Measurements from ENCODE around the gene NRL. TPM values are rescaled to one million over a fixed set of nuclear protein-coding genes. Genes with fewer than 3 reads are reported as not detected.

The NRL gene
- total RNA-seq, 4 donors from 2014 or later, result 0.79 to 4.5 (median 3.3) TPM

DNA sequence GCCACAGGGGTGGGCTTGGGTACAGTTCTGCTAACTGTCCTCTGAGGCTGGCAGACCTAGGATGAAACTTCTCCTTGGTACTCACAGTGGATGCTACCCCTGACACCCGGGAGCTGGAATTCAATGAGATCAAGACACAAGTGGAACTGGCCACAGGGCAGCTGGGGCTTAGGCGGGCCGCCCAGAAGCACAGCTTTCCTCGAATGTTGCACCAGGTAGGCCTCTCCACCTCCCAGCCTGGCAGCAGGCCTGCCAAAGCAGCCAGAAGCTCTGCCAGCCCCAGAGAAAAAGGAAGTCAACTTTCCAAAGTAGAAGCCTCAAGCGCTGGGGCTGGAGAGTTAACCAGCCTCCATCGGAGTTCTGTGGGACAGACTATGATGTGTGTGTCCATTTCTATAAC, 2.4 kb upstream of the NRL start:
- no peak overlapping the region for H3K4me3 ChIP-seq
- H3K36me3 ChIP-seq, result peaks cover 11 to 57% (median 35%) of the 10 kb centered on the region in 3 donors
- no peaks in the 10 kb centered on the region for H3K9me3 ChIP-seq
- H3K27ac ChIP-seq, result no peak overlapping the region
- DNase-seq, result no peak
- TF ChIP-seq, protein P1, sequence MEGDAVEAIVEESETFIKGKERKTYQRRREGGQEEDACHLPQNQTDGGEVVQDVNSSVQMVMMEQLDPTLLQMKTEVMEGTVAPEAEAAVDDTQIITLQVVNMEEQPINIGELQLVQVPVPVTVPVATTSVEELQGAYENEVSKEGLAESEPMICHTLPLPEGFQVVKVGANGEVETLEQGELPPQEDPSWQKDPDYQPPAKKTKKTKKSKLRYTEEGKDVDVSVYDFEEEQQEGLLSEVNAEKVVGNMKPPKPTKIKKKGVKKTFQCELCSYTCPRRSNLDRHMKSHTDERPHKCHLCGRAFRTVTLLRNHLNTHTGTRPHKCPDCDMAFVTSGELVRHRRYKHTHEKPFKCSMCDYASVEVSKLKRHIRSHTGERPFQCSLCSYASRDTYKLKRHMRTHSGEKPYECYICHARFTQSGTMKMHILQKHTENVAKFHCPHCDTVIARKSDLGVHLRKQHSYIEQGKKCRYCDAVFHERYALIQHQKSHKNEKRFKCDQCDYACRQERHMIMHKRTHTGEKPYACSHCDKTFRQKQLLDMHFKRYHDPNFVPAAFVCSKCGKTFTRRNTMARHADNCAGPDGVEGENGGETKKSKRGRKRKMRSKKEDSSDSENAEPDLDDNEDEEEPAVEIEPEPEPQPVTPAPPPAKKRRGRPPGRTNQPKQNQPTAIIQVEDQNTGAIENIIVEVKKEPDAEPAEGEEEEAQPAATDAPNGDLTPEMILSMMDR (IDR thresholded peaks at IDR 0.05), result no peak
- no peak for TF ChIP-seq POLR2A (IDR thresholded peaks at IDR 0.05)
- intact Hi-C loops (cut with DNase I), result no loop called here
- peaks cover 12 to 28% (median 17%) of the 10 kb centered on the region in 3 donors for H3K4me1 ChIP-seq
- no peaks in the 10 kb centered on the region for H3K27me3 ChIP-seq
- 86 to 90% methylated on average over 2 to 4 of the region's 6 CpGs for WGBS, 2 donors

DNA sequence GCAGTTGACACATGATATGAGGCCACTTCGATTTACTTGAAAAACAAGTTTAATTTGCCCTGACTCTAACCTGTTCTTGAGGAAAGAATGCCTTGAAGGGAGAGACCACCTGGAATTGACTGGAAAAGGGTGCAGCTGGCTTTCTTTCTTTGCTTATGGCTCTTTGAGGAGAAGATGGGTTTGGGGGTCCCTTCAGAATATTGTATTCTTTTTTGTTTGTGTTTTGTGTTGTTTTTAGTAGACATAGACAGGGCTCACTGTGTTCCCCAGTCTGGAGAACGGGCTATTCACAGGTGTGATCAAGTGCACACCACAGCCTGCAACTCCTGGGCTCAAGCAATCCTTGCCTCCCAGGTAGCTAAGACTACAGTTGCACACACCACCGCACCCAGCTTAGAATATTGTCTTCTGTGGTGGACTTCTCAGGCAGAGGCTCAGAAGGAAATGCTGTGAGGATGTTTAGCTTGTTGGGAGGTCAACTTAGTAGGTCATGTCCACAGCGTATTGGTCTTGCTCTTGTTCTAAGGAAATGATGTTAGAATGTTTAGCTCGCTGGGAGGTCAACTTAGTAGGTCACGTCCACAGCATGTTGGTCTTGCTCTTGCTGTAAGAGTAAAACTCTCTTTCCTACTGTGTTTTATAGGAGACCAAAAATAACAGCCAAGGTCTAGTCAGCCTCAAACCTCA, 1.5 kb upstream of the NRL start:
- Histone ChIP-seq H3K27ac (peak overlapping the region in 3 of 4 donors; percentile 96 to 99 (median 99)), H3K36me3 (peaks cover 11 to 48% (median 28%) of the 10 kb centered on the region in 3 donors), H3K9me3 (no peaks in the 10 kb centered on the region), H3K27me3 (no peaks in the 10 kb centered on the region), H3K4me3 (peak overlapping the region; percentile 46 to 84 (median 68)), H3K4me1 (peaks cover 12 to 28% (median 17%) of the 10 kb centered on the region in 3 donors)
- no peak for DNase-seq
- intact Hi-C loops (cut with DNase I), result no loop called here
- 73 to 79% methylated on average over 5 to 6 of the region's 6 CpGs for WGBS, 2 donors
- no peak for TF ChIP-seq POLR2A (IDR thresholded peaks at IDR 0.05)
- TF ChIP-seq, protein P1 (IDR thresholded peaks at IDR 0.05), result no peak

DNA sequence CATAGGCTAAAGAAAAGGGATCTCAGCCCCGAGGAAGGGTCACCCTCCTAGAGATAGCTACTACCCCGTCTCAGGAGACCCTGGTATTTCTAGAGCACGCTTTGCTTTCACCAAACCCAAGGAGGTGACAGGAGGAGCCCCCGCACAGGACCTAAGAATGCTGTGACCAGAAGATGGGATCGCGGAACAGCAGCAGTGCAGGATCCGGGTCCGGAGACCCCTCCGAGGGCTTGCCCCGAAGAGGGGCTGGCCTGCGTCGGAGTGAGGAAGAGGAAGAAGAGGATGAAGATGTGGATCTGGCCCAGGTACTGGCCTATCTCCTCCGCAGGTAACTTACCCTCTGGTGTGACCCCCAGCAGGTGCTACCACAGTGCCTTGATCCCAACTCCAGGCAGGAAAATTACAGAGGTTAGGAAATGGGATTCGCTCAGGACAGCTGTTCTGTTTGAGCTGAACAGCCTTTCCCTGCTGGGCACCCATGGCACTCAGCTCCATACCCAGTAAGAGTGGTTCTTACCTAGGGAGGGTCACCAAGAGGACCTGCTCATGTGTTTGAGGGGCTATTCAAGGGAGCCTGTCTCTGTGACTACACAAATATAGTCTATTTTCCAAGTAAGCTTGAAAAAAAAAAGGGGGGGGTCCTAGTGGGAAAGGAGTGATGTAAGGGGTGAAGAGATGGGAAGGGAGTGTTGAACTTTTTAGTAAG, 826 bp upstream of the NRL start:
- Histone ChIP-seq H3K9me3 (no peaks in the 10 kb centered on the region), H3K4me3 (peak overlapping the region; percentile 46 to 84 (median 68)), H3K27me3 (no peaks in the 10 kb centered on the region), H3K36me3 (peaks cover 11 to 41% (median 21%) of the 10 kb centered on the region in 3 donors), H3K4me1 (peaks cover 12 to 28% (median 17%) of the 10 kb centered on the region in 3 donors), H3K27ac (peak overlapping the region; percentile 96 to 99 (median 99))
- TF ChIP-seq, protein P1 (IDR thresholded peaks at IDR 0.05), result no peak
- TF ChIP-seq POLR2A (IDR thresholded peaks at IDR 0.05), result no peak
- WGBS, 2 donors, result 0 to 4% methylated on average over 11 to 12 of the region's 14 CpGs
- no peak for DNase-seq
- intact Hi-C loops (cut with DNase I), result no loop called here

DNA sequence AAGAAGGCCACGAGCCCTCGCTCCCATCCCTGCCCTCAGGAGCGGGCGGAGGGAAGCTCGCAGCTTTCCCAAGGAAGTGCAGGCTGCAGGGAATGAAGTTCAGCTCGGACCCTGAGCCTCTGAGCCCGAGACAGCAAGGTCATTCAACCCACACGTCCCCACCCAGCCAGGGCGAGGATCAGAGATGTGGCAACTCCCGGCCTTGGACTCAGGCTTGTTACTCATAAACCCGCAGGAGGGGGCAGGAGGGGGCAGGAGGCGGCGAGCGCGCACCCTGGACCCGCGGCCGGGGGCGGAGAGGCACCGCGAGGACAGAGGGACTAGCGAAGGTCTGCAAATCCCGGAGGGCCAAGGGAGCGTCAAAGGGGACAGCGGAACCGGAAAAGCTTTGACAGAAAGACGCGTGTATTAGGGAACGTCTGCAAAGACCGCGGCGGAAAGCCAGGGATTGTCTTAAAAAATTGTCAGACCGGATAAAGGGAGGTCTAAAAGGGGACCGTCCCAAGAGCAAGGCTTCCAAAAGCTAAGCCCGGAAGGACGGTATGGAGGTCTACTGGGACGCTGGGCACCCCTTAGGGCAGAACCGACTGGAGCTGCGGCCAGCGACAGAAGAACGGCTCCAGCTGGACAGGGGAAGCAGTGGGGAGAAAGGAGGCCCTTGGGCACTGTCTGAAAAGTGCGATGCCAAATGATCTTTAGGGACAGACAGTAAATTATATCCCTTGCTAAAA, 783 bp downstream of the NRL start:
- intact Hi-C loops (cut with DNase I), result no loop called here
- no peaks in the 10 kb centered on the region for H3K9me3 ChIP-seq
- H3K4me1 ChIP-seq, result peaks cover 12 to 33% (median 17%) of the 10 kb centered on the region in 3 donors
- TF ChIP-seq, protein P1 (IDR thresholded peaks at IDR 0.05), result no peak
- TF ChIP-seq POLR2A (IDR thresholded peaks at IDR 0.05), result peak in 2 of 4 donors; percentile 9 to 73
- peak overlapping the region; percentile 46 to 84 (median 68) for H3K4me3 ChIP-seq
- DNase-seq, result peak; percentile 58
- whole genome bisulfite sequencing, 2 donors, result 1% methylated on average over 25 to 30 of the region's 42 CpGs
- H3K36me3 ChIP-seq, result peaks cover 6 to 25% (median 8%) of the 10 kb centered on the region in 3 donors
- peak overlapping the region; percentile 96 to 99 (median 99) for H3K27ac ChIP-seq
- no peaks in the 10 kb centered on the region for H3K27me3 ChIP-seq
